Glutamatergic neuron (in vitro differentiated cells): ENCODE data around the gene SLC27A5. TPM values are rescaled to one million over a fixed set of nuclear protein-coding genes. Genes with fewer than 3 reads are reported as not detected.

Source experiments
- DNase-seq: peaks from one replicate; pipeline ENCODE4 v3.0.0; 2022
- H3K27ac Mint-ChIP-seq: one replicate; pipeline ENCODE4 v1.8.0; 2020; ENCODE audit warnings: mild to moderate bottlenecking, mixed read lengths, inconsistent platforms; ENCODE audit not compliant: unreplicated experiment
- H3K27me3 Mint-ChIP-seq: one replicate; pipeline ENCODE4 v1.8.0; 2020; ENCODE audit warnings: mild to moderate bottlenecking, moderate library complexity, mixed read lengths, inconsistent platforms; ENCODE audit not compliant: unreplicated experiment
- H3K36me3 Mint-ChIP-seq: one replicate; pipeline ENCODE4 v1.8.0; 2020; ENCODE audit warnings: mild to moderate bottlenecking, mixed read lengths, inconsistent platforms; ENCODE audit not compliant: unreplicated experiment
- H3K4me1 Mint-ChIP-seq: one replicate; pipeline ENCODE4 v1.8.0; 2020; ENCODE audit warnings: mild to moderate bottlenecking, low read depth, mixed read lengths, inconsistent platforms; ENCODE audit not compliant: unreplicated experiment
- H3K4me3 Mint-ChIP-seq: one replicate; pipeline ENCODE4 v1.8.0; 2020; ENCODE audit warnings: mild to moderate bottlenecking, mixed read lengths, inconsistent platforms; ENCODE audit not compliant: unreplicated experiment
- H3K9me3 Mint-ChIP-seq: one replicate; pipeline ENCODE4 v1.8.0; 2020; ENCODE audit warnings: mild to moderate bottlenecking, moderate library complexity, mixed read lengths, inconsistent platforms; ENCODE audit not compliant: unreplicated experiment
- total RNA-seq: library from RNA; stranded (reverse); fragmentation: NEBNext Ultra II Directional; extraction: Animal tissue kit (Norgen Biotek cat#: 25700); gene quantifications from one replicate; pipeline ENCODE4 v1.2.1, GENCODE V29; 2021; ENCODE audit not compliant: unreplicated experiment
- TF ChIP-seq, protein P1 (sequence below): fragments of 200-600 bp; sonication (generic); IDR thresholded peaks from one replicate; pipeline ENCODE4 v1.5.0; 2021; ENCODE audit not compliant: partially characterized antibody, unreplicated experiment

Gene SLC27A5
- total RNA-seq, 1 donor from 2014 or later = 7.4 TPM

DNA sequence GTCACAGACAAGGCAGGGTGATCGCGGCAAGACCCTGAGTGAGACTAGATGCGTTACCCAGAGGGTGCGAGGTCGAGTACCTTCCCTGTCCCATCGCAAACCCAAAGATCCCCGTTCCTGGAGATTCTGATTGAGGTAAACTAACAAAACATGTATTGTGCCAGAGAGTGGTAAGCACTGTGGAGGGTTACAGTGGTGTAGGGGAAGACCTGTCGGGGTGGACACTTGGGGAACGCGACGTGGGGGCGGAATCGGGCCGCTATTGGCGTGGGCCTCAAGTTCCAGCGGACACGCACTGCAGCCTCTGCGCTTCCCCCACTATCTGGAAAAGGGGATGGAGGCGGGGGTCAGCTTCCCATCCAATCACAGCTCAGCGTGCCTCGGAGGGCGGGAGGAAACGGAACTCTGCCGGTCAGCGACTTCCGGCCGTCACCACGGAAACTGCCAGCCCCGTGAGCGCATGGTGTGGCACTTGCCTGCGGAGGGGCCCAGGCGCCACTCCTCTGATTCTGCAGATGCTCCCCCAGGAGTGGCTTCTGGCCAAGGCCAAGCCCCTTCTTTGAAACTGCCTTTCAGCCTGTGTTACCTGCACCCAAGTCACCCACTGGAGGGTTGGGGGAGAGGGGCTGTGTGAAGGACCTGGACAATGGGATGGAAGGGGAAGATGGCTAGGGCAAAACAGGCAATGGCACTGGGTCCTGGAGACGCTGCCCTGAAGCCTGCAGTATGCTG lies 47.6 kb upstream of the SLC27A5 start:
- Mint-ChIP-seq H3K36me3 (no peaks in the 10 kb centered on the region), H3K4me3 (peak overlapping the region; percentile 95), H3K27me3 (peaks cover 14% of the 10 kb centered on the region), H3K4me1 (peaks cover 18% of the 10 kb centered on the region), H3K9me3 (peaks cover 19% of the 10 kb centered on the region), H3K27ac (peak overlapping the region; percentile 93)
- TF ChIP-seq, protein P1, sequence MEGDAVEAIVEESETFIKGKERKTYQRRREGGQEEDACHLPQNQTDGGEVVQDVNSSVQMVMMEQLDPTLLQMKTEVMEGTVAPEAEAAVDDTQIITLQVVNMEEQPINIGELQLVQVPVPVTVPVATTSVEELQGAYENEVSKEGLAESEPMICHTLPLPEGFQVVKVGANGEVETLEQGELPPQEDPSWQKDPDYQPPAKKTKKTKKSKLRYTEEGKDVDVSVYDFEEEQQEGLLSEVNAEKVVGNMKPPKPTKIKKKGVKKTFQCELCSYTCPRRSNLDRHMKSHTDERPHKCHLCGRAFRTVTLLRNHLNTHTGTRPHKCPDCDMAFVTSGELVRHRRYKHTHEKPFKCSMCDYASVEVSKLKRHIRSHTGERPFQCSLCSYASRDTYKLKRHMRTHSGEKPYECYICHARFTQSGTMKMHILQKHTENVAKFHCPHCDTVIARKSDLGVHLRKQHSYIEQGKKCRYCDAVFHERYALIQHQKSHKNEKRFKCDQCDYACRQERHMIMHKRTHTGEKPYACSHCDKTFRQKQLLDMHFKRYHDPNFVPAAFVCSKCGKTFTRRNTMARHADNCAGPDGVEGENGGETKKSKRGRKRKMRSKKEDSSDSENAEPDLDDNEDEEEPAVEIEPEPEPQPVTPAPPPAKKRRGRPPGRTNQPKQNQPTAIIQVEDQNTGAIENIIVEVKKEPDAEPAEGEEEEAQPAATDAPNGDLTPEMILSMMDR = no peak
- peak; percentile 90 for DNase-seq

DNA sequence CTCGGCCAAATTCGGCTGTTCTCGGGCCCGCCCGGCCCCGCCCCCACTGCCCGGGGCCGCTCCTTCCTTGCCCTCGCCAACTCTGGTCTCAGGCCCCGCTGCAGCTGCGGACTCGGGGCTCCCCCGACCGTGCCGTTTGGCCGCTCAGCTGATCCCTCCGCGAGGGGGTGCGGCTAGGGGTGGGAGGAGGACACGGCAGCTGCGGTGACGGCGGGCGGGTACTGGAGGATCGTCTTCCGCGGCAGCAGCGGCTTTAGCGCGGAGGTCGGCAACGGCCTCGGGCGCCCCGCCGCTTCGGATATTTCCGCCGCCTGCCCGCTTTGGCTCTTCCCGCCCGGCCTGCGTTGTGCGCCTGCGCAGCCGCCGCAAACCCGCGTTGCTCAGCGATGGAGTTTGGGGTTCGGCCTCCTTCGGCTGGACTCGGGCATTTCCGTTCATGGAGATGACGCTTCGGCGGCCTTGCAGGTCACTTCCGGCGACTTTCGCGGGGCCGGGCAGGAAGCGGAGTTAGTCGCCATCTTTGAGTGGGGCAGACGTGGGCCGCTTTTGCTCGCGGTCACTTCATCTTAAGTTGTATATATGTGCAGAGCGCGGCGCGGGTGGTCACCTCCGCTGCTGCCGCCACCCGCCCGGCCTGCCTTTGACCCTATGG lies 47.0 kb upstream of the SLC27A5 start:
- DNase-seq = peak; percentile 100
- Mint-ChIP-seq H3K4me3 (peak overlapping the region; percentile 95), H3K27ac (peak overlapping the region; percentile 93), H3K27me3 (peaks cover 17% of the 10 kb centered on the region), H3K36me3 (no peaks in the 10 kb centered on the region), H3K9me3 (peaks cover 22% of the 10 kb centered on the region), H3K4me1 (peaks cover 21% of the 10 kb centered on the region)
- TF ChIP-seq, protein P1 = no peak

DNA sequence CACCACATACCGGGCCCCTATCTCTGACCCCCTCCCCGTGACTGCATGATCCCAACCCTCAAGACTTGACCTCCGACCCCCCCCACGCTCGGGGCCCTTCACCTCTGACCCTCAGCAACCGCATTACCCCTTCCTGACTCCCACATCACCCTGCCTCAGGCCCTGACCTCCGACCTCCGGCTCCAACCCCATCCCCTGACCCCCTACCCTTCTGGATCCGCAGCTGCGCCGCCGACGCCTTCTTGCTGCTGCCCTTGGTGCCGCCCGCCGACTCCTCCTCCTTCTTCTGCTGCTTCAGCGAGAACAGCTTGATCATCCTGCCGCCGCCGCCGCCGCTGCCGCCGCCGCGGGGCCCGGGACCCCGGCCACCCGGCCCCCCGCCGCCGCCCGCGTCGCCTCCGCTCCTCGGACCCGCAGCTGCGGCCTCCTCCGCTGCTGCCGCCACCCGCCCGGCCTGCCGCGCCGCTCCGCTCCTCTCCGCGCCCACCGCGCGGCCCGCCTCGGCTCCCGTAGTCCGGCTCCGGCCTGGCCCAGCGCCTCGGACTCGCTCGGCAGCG lies 46.4 kb upstream of the SLC27A5 start, which contains the start of gene UBE2M:
UBE2M (minus strand) TSS at position 546 of the 557 bp plus-strand sequence; CDS start at position 316, 230 bp downstream.
- peak; percentile 91 for DNase-seq
- peak within 1 kb of the TSS; percentile 93 for H3K27ac Mint-ChIP-seq
- H3K27me3 Mint-ChIP-seq = peaks cover 15% of the 10 kb centered on the region
- H3K9me3 Mint-ChIP-seq = peaks cover 25% of the 10 kb centered on the region
- H3K36me3 Mint-ChIP-seq = no peaks in the 10 kb centered on the region
- H3K4me1 Mint-ChIP-seq = peaks cover 19% of the 10 kb centered on the region
- TF ChIP-seq, protein P1 = no peak
- peak within 1 kb of the TSS; percentile 96 for H3K4me3 Mint-ChIP-seq

DNA sequence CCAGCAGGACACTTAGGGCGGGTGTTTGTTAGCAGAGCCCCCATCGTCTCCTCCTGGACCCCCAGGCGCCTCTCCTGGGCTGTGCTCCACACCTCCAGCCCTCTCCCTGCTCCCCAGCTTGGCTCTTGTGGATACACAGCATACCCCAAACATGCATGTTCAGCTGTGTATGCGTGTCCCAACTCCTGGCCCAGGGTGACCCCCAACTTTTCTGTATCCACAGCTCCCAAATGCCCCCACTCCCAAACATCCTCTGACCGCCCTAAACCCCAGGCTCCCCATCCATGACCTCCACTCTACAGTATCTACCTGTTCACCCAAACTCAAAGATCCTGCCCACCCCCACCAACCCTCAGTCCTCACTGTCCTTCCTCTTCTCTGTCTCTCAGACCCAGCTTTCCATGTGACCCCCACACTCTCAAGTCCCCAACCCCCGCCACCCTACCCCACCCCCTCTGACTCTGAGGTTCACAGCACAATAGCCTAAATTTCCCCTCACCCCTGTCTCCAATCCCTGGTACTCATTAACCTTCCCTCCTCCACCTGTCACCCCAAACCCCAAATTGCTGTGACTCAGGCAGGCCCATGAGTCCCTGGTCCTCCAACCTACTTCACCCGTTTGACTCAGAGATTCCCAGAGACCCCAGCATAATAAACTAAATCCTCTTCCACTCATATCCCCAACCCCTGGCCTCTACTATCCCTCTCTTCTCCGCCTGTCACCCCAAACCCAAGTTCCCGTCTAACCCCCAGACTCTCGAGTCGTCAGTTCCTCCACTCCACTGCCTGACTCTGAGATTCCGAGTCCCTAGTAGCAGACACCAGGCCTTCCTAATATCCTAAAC lies 45.7 kb upstream of the SLC27A5 start:
- peaks cover 24% of the 10 kb centered on the region for H3K9me3 Mint-ChIP-seq
- no peaks in the 10 kb centered on the region for H3K36me3 Mint-ChIP-seq
- H3K27ac Mint-ChIP-seq = peak overlapping the region; percentile 93
- no peak for DNase-seq
- peaks cover 19% of the 10 kb centered on the region for H3K4me1 Mint-ChIP-seq
- H3K4me3 Mint-ChIP-seq = peak overlapping the region; percentile 96
- H3K27me3 Mint-ChIP-seq = peaks cover 16% of the 10 kb centered on the region
- TF ChIP-seq, protein P1 = no peak
